ENCODE measurements around the gene PLA2R1.

Gene PLA2R1

DNA sequence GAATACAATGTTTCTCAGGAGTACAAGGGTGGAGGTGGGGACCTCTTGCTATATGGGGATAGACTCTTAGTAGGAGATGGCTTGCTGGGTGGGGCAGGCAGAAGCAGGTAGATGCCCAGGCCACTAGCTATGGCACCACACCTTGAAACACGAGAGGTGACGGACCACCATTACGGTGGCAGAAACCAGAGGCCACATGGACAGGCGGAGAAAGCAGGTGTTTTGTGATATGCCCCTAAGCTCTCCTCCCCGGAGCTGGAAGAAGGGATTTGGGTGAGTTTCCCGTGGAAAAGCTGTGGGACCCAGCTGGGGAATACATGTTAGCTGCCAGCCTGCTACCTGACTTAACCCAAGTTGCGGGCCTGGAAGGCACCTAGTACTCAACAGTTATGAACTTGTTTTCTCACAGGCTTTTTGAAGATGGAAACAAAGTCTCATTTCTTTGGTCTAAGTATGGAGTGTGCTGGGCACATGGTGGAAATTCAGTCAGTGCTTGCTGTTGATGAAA is 16.7 kb downstream of the PLA2R1 start:
- Histone ChIP-seq H3F3A (ENCODE audit: control insufficient read depth, insufficient read depth) (no peaks in the 10 kb centered on the region), H3K9me2 (replicated peaks; ENCODE audit: control insufficient read depth, low read length) (no peaks in the 10 kb centered on the region), H3K4me1 (ENCODE audit: control insufficient read depth, low read length) (no peaks in the 10 kb centered on the region), H3K79me2 (ENCODE audit: control insufficient read depth, low read length) (no peaks in the 10 kb centered on the region), H3K4me2 (ENCODE audit: low read length) (no peak overlapping the region), H3K27ac (ENCODE audit: low read depth, low read length) (no peak overlapping the region), H4K20me1 (ENCODE audit: control insufficient read depth, insufficient read depth, low read depth, low read length) (no peaks in the 10 kb centered on the region), H3K9me3 (ENCODE audit: control insufficient read depth, insufficient read depth, low read length) (no peaks in the 10 kb centered on the region), H3K27me3 (ENCODE audit: control insufficient read depth, low read length) (peaks cover under 1% of the 10 kb centered on the region), H3K4me3 (ENCODE audit: low read length) (no peak overlapping the region), H3K36me3 (ENCODE audit: control insufficient read depth, low read length) (no peaks in the 10 kb centered on the region)
- TF ChIP-seq, protein P1, sequence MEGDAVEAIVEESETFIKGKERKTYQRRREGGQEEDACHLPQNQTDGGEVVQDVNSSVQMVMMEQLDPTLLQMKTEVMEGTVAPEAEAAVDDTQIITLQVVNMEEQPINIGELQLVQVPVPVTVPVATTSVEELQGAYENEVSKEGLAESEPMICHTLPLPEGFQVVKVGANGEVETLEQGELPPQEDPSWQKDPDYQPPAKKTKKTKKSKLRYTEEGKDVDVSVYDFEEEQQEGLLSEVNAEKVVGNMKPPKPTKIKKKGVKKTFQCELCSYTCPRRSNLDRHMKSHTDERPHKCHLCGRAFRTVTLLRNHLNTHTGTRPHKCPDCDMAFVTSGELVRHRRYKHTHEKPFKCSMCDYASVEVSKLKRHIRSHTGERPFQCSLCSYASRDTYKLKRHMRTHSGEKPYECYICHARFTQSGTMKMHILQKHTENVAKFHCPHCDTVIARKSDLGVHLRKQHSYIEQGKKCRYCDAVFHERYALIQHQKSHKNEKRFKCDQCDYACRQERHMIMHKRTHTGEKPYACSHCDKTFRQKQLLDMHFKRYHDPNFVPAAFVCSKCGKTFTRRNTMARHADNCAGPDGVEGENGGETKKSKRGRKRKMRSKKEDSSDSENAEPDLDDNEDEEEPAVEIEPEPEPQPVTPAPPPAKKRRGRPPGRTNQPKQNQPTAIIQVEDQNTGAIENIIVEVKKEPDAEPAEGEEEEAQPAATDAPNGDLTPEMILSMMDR (IDR thresholded peaks at IDR 0.05; ENCODE audit: low read depth, low read length, poor library complexity, severe bottlenecking), result no peak
- no peak for TF ChIP-seq EZH2phosphoT487 (IDR thresholded peaks at IDR 0.05; ENCODE audit: borderline replicate concordance, low read length)

DNA sequence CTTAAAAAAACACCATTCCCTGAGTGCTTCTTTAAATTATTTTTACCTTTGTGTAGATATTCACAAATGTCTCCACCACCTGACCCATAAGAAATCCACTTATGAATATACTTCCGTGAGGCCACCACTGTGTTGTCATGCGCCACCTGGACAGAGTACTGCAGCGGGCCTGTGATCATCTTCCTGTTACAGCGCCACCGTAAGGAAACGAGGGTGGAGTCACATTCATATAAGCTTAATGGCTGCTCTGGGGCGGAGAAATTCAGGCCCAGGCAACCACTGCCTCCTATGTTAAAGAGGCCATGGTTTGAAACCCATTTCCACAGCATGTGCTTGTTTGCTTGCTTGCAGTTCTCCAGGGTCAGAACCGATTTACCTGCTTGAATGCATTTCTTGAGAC is 17.7 kb downstream of the PLA2R1 start:
- Histone ChIP-seq H4K20me1 (ENCODE audit: control insufficient read depth, insufficient read depth, low read depth, low read length) (no peaks in the 10 kb centered on the region), H3K27ac (ENCODE audit: low read depth, low read length) (no peak overlapping the region), H3K4me2 (ENCODE audit: low read length) (no peak overlapping the region)

DNA sequence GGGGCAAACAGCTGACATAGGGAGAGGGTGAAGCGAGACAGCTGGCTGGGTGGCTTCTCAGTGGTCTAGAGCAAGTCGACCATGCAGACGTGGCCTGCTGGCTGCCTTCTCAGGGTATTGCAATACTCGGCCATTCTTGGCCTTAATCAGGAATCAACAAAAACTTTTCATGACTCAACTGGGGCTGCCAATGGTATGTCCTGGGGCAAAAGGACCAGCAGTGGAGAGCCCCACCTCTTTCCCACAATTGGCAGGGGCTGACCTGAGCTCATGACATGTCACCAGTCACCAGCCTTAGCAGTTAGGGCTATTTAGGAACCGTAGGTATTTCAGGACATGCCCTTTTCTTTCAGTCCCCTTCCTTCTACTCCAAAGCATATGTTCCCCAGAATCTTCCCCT is 19.1 kb downstream of the PLA2R1 start:
- Histone ChIP-seq H3K79me2 (ENCODE audit: control insufficient read depth, low read length) (no peaks in the 10 kb centered on the region), H3F3A (ENCODE audit: control insufficient read depth, insufficient read depth) (no peaks in the 10 kb centered on the region), H3K4me1 (ENCODE audit: control insufficient read depth, low read length) (no peaks in the 10 kb centered on the region), H3K9me2 (replicated peaks; ENCODE audit: control insufficient read depth, low read length) (no peaks in the 10 kb centered on the region), H4K20me1 (ENCODE audit: control insufficient read depth, insufficient read depth, low read depth, low read length) (no peaks in the 10 kb centered on the region), H3K27ac (ENCODE audit: low read depth, low read length) (no peak overlapping the region), H3K4me2 (ENCODE audit: low read length) (no peak overlapping the region), H3K9me3 (ENCODE audit: control insufficient read depth, insufficient read depth, low read length) (no peaks in the 10 kb centered on the region), H3K27me3 (ENCODE audit: control insufficient read depth, low read length) (peaks cover 4% of the 10 kb centered on the region; the same call in 1 of the 2 replicates), H3K4me3 (ENCODE audit: low read length) (no peak overlapping the region), H3K36me3 (ENCODE audit: control insufficient read depth, low read length) (no peaks in the 10 kb centered on the region)
- TF ChIP-seq EZH2phosphoT487 (IDR thresholded peaks at IDR 0.05; ENCODE audit: borderline replicate concordance, low read length), result no peak
- TF ChIP-seq, protein P1 (IDR thresholded peaks at IDR 0.05; ENCODE audit: low read depth, low read length, poor library complexity, severe bottlenecking), result no peak

More for the DNA sequence above, 17.7 kb downstream of the PLA2R1 start:
- no peaks in the 10 kb centered on the region for H3F3A ChIP-seq (ENCODE audit: control insufficient read depth, insufficient read depth)
- H3K36me3 ChIP-seq (ENCODE audit: control insufficient read depth, low read length), result no peaks in the 10 kb centered on the region
- TF ChIP-seq, protein P1 (IDR thresholded peaks at IDR 0.05; ENCODE audit: low read depth, low read length, poor library complexity, severe bottlenecking), result no peak
- TF ChIP-seq EZH2phosphoT487 (IDR thresholded peaks at IDR 0.05; ENCODE audit: borderline replicate concordance, low read length), result no peak
- H3K4me3 ChIP-seq (ENCODE audit: low read length), result no peak overlapping the region
- H3K9me3 ChIP-seq (ENCODE audit: control insufficient read depth, insufficient read depth, low read length), result no peaks in the 10 kb centered on the region
- H3K9me2 ChIP-seq (replicated peaks; ENCODE audit: control insufficient read depth, low read length), result no peaks in the 10 kb centered on the region
- H3K4me1 ChIP-seq (ENCODE audit: control insufficient read depth, low read length), result no peaks in the 10 kb centered on the region
- no peaks in the 10 kb centered on the region for H3K79me2 ChIP-seq (ENCODE audit: control insufficient read depth, low read length)
- H3K27me3 ChIP-seq (ENCODE audit: control insufficient read depth, low read length), result peaks cover 4% of the 10 kb centered on the region; the same call in 1 of the 2 replicates
